ENCODE measurements around the gene APOBEC3G. TPM values are rescaled to one million over a fixed set of nuclear protein-coding genes. Genes with fewer than 3 reads are reported as not detected.
"Not testable (repeated sequence)": the region's sequence is repeated elsewhere in the genome, so short reads cannot be mapped to it uniquely, and the experiment has no call there.

Gene APOBEC3G
- total RNA-seq, 2 donors from 2014 or later: 4.6 to 6.8 TPM

GRCh38 chr22:39061951-39062350 lies 15.1 kb upstream of the APOBEC3G start:
- ATAC-seq; DNase-seq; intact Hi-C loops (cut with DNase I): not testable (repeated sequence)

- intact Hi-C loops (cut with DNase I); ATAC-seq; DNase-seq: not testable (repeated sequence)
Measured at GRCh38 chr22:39063904-39064303, 13.2 kb upstream of the APOBEC3G start.

- DNase-seq; ATAC-seq; intact Hi-C loops (cut with DNase I): not testable (repeated sequence)
Measured at GRCh38 chr22:39066442-39067276, 10.4 kb upstream of the APOBEC3G start.

- ATAC-seq (peak in 1 of 2 donors; percentile 31), DNase-seq (no peak)
- intact Hi-C loops (cut with DNase I): no loop called here
Measured at GRCh38 chr22:39068033-39068785, 8.9 kb upstream of the APOBEC3G start.

GRCh38 chr22:39070186-39070585 lies 6.9 kb upstream of the APOBEC3G start:
- DNase-seq (no peak), ATAC-seq (no peak)
- intact Hi-C loops (cut with DNase I): no loop called here

- intact Hi-C loops (cut with DNase I); ATAC-seq: not testable (repeated sequence)
Measured at GRCh38 chr22:39072581-39072981, 4.5 kb upstream of the APOBEC3G start.

GRCh38 chr22:39073981-39074380 lies 3.1 kb upstream of the APOBEC3G start:
- ATAC-seq: no peak
- intact Hi-C loops (cut with DNase I): no loop called here

More at GRCh38 chr22:39072581-39072981, 4.5 kb upstream of the APOBEC3G start:
- DNase-seq: not testable (repeated sequence)

GRCh38 chr22:39076155-39077025 lies 685 bp upstream of the APOBEC3G start:
- DNase-seq; intact Hi-C loops (cut with DNase I): not testable (repeated sequence)
- peak; percentile 94 for ATAC-seq

More at GRCh38 chr22:39073981-39074380, 3.1 kb upstream of the APOBEC3G start:
- no peak for DNase-seq

GRCh38 chr22:39077912-39078311 lies 837 bp downstream of the APOBEC3G start:
- ATAC-seq; intact Hi-C loops (cut with DNase I); DNase-seq: not testable (repeated sequence)

GRCh38 chr22:39078329-39078728 lies 1.3 kb downstream of the APOBEC3G start:
- intact Hi-C loops (cut with DNase I): no loop called here
- no peak for DNase-seq
- no peak for ATAC-seq

- intact Hi-C loops (cut with DNase I); ATAC-seq; DNase-seq: not testable (repeated sequence)
Measured at GRCh38 chr22:39079054-39079637, 2.1 kb downstream of the APOBEC3G start.

- DNase-seq (no peak), ATAC-seq (no peak)
- intact Hi-C loops (cut with DNase I): no loop called here
Measured at GRCh38 chr22:39080052-39080762, 3.1 kb downstream of the APOBEC3G start.

GRCh38 chr22:39081016-39081415 lies 3.9 kb downstream of the APOBEC3G start:
- ATAC-seq (no peak), DNase-seq (no peak)
- intact Hi-C loops (cut with DNase I): no loop called here

- ATAC-seq (no peak), DNase-seq (no peak)
- intact Hi-C loops (cut with DNase I): no loop called here
Measured at GRCh38 chr22:39081598-39081997, 4.5 kb downstream of the APOBEC3G start.

GRCh38 chr22:39083212-39084165 lies 6.4 kb downstream of the APOBEC3G start:
- intact Hi-C loops (cut with DNase I): no loop called here
- ATAC-seq (no peak), DNase-seq (no peak)

GRCh38 chr22:39084666-39085065 lies 7.6 kb downstream of the APOBEC3G start:
- DNase-seq: no peak
- ATAC-seq: no peak

GRCh38 chr22:39087098-39087497 lies 10.0 kb downstream of the APOBEC3G start:
- ATAC-seq (no peak), DNase-seq (no peak)
- intact Hi-C loops (cut with DNase I): no loop called here

More at GRCh38 chr22:39084666-39085065, 7.6 kb downstream of the APOBEC3G start:
- intact Hi-C loops (cut with DNase I): no loop called here
